ENCODE data around the gene CEACAM16.
"Not testable (repeated sequence)": the region's sequence is repeated elsewhere in the genome, so short reads cannot be mapped to it uniquely, and the experiment has no call there.

CEACAM16 gene

DNA sequence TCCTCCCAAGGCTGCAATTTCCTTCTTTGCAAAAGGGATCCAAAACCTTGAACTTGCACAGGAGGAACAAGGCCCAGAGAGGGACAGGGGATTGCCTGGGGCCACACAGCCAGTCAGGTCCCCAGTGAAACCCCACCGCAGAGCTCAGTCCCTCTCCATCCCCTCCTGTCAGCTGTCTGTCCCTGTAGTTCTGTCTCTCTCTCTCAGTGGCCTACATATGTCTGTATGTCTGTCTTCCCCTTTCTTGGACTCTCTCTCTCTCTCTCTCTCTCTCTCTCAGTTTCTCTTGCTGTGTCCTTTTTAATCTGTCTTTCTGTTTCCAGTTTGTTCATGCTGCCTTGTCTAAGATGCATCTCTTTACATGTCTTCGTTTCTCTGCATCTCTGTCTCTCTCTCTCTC lies 16.1 kb upstream of the CEACAM16 start:
- DNase-seq (ENCODE audit: low read depth in 1 of 2, low spot score in 1 of 2): no peak
- Histone ChIP-seq H3K27me3 (ENCODE audit: insufficient read depth, poor library complexity, severe bottlenecking) (no peaks in the 10 kb centered on the region), H3K4me3 (replicated peaks; ENCODE audit: insufficient read depth, low read length) (no peak overlapping the region), H3K27ac (replicated peaks) (no peak overlapping the region)
- TF ChIP-seq GABPA (IDR thresholded peaks at IDR 0.05; ENCODE audit: low read depth): no peak
- TF ChIP-seq, protein P1, sequence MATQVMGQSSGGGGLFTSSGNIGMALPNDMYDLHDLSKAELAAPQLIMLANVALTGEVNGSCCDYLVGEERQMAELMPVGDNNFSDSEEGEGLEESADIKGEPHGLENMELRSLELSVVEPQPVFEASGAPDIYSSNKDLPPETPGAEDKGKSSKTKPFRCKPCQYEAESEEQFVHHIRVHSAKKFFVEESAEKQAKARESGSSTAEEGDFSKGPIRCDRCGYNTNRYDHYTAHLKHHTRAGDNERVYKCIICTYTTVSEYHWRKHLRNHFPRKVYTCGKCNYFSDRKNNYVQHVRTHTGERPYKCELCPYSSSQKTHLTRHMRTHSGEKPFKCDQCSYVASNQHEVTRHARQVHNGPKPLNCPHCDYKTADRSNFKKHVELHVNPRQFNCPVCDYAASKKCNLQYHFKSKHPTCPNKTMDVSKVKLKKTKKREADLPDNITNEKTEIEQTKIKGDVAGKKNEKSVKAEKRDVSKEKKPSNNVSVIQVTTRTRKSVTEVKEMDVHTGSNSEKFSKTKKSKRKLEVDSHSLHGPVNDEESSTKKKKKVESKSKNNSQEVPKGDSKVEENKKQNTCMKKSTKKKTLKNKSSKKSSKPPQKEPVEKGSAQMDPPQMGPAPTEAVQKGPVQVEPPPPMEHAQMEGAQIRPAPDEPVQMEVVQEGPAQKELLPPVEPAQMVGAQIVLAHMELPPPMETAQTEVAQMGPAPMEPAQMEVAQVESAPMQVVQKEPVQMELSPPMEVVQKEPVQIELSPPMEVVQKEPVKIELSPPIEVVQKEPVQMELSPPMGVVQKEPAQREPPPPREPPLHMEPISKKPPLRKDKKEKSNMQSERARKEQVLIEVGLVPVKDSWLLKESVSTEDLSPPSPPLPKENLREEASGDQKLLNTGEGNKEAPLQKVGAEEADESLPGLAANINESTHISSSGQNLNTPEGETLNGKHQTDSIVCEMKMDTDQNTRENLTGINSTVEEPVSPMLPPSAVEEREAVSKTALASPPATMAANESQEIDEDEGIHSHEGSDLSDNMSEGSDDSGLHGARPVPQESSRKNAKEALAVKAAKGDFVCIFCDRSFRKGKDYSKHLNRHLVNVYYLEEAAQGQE (IDR thresholded peaks at IDR 0.05; ENCODE audit: insufficient replicate concordance, low read depth): no peak

DNA sequence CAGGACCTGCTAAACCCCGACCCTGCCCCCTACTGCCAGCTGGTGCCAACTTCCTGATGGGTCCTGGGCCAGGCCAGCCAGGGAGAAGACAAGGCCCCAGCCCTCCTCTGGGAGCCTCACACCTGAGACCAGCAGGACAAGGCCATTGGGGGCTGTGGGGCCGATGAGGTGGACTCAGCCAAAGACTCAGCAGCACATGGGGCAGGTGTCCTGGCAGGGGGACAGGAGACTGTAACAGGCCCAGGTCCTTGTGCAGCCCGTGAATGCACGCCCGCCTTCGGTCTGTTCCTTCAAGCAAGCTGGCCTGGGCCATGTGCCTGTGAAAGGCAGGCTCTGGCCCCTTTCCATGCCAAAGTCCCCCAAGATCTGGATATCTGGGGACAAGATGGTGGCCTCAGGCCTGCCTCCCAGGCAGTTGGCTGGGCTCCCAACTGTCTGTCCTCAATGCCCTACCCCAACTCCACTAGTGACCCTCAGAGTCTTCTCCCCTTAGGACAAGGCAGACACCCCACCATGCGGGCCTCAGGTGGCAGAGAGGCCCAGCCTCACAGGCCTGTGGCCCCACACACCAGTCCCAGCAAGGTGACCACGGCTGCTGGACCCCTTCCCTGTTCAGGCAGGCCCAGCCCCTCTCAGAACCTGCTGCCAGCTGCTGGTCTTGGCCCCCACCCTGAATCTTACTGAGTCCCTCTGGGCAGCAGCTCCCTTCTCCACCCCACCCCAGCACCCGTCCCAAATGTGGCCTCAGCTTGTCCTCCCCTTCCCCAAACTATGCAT lies 15.3 kb upstream of the CEACAM16 start:
- H3K27me3 ChIP-seq (ENCODE audit: insufficient read depth, poor library complexity, severe bottlenecking): no peaks in the 10 kb centered on the region
- no peak overlapping the region for H3K4me3 ChIP-seq (replicated peaks; ENCODE audit: insufficient read depth, low read length)
- H3K27ac ChIP-seq (replicated peaks): no peak overlapping the region
- DNase-seq (ENCODE audit: low read depth in 1 of 2, low spot score in 1 of 2): no peak
- TF ChIP-seq GABPA (IDR thresholded peaks at IDR 0.05; ENCODE audit: low read depth): no peak
- TF ChIP-seq SPI1 (IDR thresholded peaks at IDR 0.05; ENCODE audit: borderline replicate concordance, low read depth): no peak
- TF ChIP-seq, protein P1 (IDR thresholded peaks at IDR 0.05; ENCODE audit: insufficient replicate concordance, low read depth): no peak
- TF ChIP-seq POLR2AphosphoS5 (IDR thresholded peaks at IDR 0.05; ENCODE audit: low read depth): no peak
- TF ChIP-seq, protein P2, sequence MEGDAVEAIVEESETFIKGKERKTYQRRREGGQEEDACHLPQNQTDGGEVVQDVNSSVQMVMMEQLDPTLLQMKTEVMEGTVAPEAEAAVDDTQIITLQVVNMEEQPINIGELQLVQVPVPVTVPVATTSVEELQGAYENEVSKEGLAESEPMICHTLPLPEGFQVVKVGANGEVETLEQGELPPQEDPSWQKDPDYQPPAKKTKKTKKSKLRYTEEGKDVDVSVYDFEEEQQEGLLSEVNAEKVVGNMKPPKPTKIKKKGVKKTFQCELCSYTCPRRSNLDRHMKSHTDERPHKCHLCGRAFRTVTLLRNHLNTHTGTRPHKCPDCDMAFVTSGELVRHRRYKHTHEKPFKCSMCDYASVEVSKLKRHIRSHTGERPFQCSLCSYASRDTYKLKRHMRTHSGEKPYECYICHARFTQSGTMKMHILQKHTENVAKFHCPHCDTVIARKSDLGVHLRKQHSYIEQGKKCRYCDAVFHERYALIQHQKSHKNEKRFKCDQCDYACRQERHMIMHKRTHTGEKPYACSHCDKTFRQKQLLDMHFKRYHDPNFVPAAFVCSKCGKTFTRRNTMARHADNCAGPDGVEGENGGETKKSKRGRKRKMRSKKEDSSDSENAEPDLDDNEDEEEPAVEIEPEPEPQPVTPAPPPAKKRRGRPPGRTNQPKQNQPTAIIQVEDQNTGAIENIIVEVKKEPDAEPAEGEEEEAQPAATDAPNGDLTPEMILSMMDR (IDR thresholded peaks at IDR 0.05; ENCODE audit: insufficient read depth, low read length): no peak

DNA sequence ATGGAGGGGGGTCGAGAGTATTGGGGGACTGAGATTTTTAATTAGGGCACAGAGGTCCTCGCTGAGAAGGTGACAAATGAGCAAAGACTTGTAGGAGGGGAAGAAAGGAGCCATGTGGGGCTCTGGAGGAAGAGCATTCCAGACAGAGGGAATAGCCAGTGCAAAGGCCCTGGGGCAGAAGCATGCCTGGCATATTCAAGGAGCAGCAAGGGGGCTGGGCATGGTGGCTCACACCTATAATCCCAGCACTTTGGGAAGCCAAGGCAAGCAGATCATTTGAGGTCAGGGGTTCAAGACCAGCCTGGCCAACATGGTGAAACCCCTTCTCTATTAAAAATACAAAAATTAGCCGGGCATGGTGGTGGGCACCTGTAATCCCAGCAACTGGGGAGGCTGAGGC lies 14.6 kb upstream of the CEACAM16 start:
- H3K27ac ChIP-seq (replicated peaks); H3K4me3 ChIP-seq (replicated peaks; ENCODE audit: insufficient read depth, low read length); H3K27me3 ChIP-seq (ENCODE audit: insufficient read depth, poor library complexity, severe bottlenecking); DNase-seq (ENCODE audit: low read depth in 1 of 2, low spot score in 1 of 2): not testable (repeated sequence)

DNA sequence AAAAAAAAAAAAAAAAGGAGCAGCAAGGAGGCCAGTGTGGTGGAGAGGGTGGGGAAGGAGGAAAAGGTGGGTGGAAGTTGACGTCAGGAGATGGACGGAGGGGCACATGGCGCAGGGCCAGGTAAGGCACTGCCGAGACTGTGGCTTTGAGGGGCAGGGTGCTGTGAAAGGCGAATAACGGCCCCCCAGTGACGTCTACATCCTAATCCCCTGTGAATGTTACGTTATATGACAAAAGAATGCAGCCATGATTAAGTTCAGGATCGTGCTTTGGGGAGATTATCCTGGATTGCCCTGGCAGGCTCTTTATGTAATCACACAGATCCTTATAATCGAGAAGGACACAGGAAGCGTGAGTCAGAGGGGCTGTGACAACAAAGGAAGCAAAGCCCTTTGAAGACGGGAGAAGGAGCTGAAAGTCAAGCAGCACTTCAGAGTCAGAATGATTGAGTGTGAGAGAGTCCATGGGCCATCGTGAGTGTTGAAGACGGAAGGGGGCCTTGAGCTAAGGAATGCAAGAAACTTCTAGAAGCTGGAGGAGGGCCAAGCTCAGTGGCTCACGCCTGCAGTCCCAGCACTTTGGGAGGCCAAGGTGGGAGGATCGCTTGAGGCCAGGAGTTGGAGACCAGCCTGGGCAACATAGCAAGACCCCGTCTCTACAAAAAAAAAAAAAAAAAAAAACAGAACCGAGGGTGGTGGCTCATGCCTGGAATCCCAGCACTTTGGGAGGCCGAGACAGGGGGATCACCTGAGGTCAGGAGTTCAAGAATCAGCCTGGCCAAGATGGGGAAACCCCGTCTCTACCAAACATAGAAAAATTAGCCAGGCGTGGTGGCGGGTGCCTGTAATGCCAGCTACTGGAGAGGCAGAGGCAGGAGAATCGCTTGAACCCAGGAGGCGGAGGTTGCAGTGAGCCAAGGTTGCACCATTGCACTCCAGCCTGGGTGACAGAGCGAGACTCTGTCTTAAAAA lies 13.8 kb upstream of the CEACAM16 start:
- no peaks in the 10 kb centered on the region for H3K27me3 ChIP-seq (ENCODE audit: insufficient read depth, poor library complexity, severe bottlenecking)
- H3K27ac ChIP-seq (replicated peaks): no peak overlapping the region
- H3K4me3 ChIP-seq (replicated peaks; ENCODE audit: insufficient read depth, low read length): no peak overlapping the region
- DNase-seq (ENCODE audit: low read depth in 1 of 2, low spot score in 1 of 2): peak in 1 of 2 experiments; percentile 18
- TF ChIP-seq, protein P1 (IDR thresholded peaks at IDR 0.05; ENCODE audit: insufficient replicate concordance, low read depth): no peak
- TF ChIP-seq SPI1 (IDR thresholded peaks at IDR 0.05; ENCODE audit: borderline replicate concordance, low read depth) (no peak), GABPA (IDR thresholded peaks at IDR 0.05; ENCODE audit: low read depth) (no peak), POLR2AphosphoS5 (IDR thresholded peaks at IDR 0.05; ENCODE audit: low read depth) (no peak)
- TF ChIP-seq, protein P2 (IDR thresholded peaks at IDR 0.05; ENCODE audit: insufficient read depth, low read length): no peak
